ENCODE results near the gene PTPRF. TPM values are rescaled to one million over a fixed set of nuclear protein-coding genes. Genes with fewer than 3 reads are reported as not detected.

PTPRF gene
- total and polyA plus RNA-seq, 4 experiments from 2014 or later = not detected

DNA sequence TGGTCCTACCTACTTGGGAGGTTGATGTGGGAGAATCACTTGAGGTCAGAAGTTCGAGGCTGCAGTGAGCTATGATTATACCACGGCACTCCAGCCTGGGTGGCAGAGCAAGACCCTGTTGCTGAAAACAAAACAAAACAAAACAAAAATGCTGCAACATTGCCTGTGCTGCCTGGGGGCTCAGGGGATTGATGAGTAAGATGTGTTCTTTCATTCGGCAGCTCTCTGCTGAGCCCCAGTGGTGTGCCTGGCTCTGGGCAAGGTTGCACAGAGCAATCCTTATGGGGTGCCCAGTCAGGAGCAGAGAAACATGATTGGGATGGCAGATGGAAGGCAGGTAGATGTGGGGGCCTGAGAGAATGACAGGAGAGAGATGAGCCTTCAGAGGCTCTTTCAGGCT is 90.7 kb downstream of the PTPRF start:
- Histone ChIP-seq H3K4me3 (ENCODE audit: low read length in 2 of 2) (no peak overlapping the region), H3K27me3 (ENCODE audit: insufficient read depth, low read length) (no peaks in the 10 kb centered on the region), H3K36me3 (ENCODE audit: insufficient read depth, low read length) (no peaks in the 10 kb centered on the region), H3K9me3 (ENCODE audit: control insufficient read depth in 1 of 2, low read length in 2 of 2) (no peaks in the 10 kb centered on the region), H3K27ac (ENCODE audit: low read depth, low read length) (no peak overlapping the region), H3K4me1 (ENCODE audit: insufficient read depth, low read length) (no peaks in the 10 kb centered on the region)
- Mint-ChIP-seq H3K27me3 (no peaks in the 10 kb centered on the region), H3K4me1 (no peaks in the 10 kb centered on the region), H3K9me3 (no peaks in the 10 kb centered on the region), H3K4me3 (no peak overlapping the region), H3K36me3 (no peaks in the 10 kb centered on the region), H3K27ac (no peak overlapping the region)
- ChIA-PET CTCF (ENCODE audit: partially characterized antibody) (no interaction called here), POLR2A (ENCODE audit: partially characterized antibody) (no interaction called here)
- no peak for DNase-seq
- intact Hi-C loops (cut with micrococcal nuclease) = no loop called here

DNA sequence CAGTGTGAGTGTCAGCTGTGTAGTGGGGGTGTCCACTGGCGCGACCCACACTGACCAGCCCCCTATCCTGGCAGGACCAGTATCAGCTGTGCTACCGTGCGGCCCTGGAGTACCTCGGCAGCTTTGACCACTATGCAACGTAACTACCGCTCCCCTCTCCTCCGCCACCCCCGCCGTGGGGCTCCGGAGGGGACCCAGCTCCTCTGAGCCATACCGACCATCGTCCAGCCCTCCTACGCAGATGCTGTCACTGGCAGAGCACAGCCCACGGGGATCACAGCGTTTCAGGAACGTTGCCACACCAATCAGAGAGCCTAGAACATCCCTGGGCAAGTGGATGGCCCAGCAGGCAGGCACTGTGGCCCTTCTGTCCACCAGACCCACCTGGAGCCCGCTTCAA is 91.2 kb downstream of the PTPRF start:
- Mint-ChIP-seq H3K27me3 (peaks cover 0 to 2% of the 10 kb centered on the region in 2 donors), H3K4me1 (no peaks in the 10 kb centered on the region), H3K9me3 (no peaks in the 10 kb centered on the region), H3K4me3 (no peak overlapping the region), H3K27ac (no peak overlapping the region), H3K36me3 (no peaks in the 10 kb centered on the region)
- H3K27me3 ChIP-seq (ENCODE audit: insufficient read depth, low read length) = no peaks in the 10 kb centered on the region
- intact Hi-C loops (cut with micrococcal nuclease) = no loop called here
- H3K27ac ChIP-seq (ENCODE audit: low read depth, low read length) = no peak overlapping the region
- H3K4me3 ChIP-seq (ENCODE audit: low read length in 2 of 2) = no peak overlapping the region
- ChIA-PET POLR2A (ENCODE audit: partially characterized antibody) (no interaction called here), CTCF (ENCODE audit: partially characterized antibody) (no interaction called here)
- no peaks in the 10 kb centered on the region for H3K36me3 ChIP-seq (ENCODE audit: insufficient read depth, low read length)
- H3K9me3 ChIP-seq (ENCODE audit: control insufficient read depth in 1 of 2, low read length in 2 of 2) = no peaks in the 10 kb centered on the region
- DNase-seq = no peak
- H3K4me1 ChIP-seq (ENCODE audit: insufficient read depth, low read length) = no peaks in the 10 kb centered on the region

- POLR2A ChIA-PET (ENCODE audit: partially characterized antibody) = no interaction called here
- Histone ChIP-seq H3K36me3 (ENCODE audit: insufficient read depth, low read length) (no peaks in the 10 kb centered on the region), H3K27ac (ENCODE audit: low read depth, low read length) (no peak overlapping the region), H3K4me3 (ENCODE audit: low read length in 2 of 2) (no peak overlapping the region), H3K4me1 (ENCODE audit: insufficient read depth, low read length) (no peaks in the 10 kb centered on the region), H3K27me3 (ENCODE audit: insufficient read depth, low read length) (no peaks in the 10 kb centered on the region), H3K9me3 (ENCODE audit: control insufficient read depth in 1 of 2, low read length in 2 of 2) (no peaks in the 10 kb centered on the region)
- DNase-seq = no peak
- no peak overlapping the region for H3K27ac Mint-ChIP-seq
- CTCF ChIA-PET (ENCODE audit: partially characterized antibody) = no interaction called here
- no peak overlapping the region for H3K4me3 Mint-ChIP-seq
- intact Hi-C loops (cut with micrococcal nuclease) = no loop called here
- H3K36me3 Mint-ChIP-seq = no peaks in the 10 kb centered on the region
- no peaks in the 10 kb centered on the region for H3K4me1 Mint-ChIP-seq
- H3K27me3 Mint-ChIP-seq = peaks cover 0 to 3% of the 10 kb centered on the region in 2 donors
- H3K9me3 Mint-ChIP-seq = no peaks in the 10 kb centered on the region
Observed at GRCh38 chr1:43622471-43622870, 91.8 kb downstream of the PTPRF start.

DNA sequence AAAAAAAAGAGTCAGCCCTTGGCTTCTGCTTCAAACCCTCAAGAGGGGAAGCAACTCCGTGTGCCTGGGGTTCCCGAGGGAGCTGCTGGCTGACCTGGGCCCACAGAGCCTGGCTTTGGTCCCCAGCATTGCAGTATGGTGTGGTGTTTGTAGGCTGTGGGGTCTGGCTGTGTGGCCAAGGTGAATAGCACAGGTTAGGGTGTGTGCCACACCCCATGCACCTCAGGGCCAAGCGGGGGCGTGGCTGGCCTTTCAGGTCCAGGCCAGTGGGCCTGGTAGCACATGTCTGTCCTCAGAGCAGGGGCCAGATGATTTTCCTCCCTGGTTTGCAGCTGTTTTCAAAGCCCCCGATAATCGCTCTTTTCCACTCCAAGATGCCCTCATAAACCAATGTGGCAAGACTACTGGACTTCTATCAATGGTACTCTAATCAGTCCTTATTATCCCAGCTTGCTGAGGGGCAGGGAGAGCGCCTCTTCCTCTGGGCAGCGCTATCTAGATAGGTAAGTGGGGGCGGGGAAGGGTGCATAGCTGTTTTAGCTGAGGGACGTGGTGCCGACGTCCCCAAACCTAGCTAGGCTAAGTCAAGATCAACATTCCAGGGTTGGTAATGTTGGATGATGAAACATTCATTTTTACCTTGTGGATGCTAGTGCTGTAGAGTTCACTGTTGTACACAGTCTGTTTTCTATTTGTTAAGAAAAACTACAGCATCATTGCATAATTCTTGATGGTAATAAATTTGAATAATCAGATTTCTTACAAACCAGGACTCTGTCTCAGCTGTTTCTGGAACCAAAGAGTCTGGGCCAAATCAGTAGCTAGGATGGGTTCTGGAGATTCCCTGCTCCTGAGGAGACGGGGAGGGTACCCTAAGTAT is 92.5 kb downstream of the PTPRF start:
- no peaks in the 10 kb centered on the region for H3K4me1 Mint-ChIP-seq
- no peak overlapping the region for H3K27ac Mint-ChIP-seq
- ChIA-PET CTCF (ENCODE audit: partially characterized antibody) (no interaction called here), POLR2A (ENCODE audit: partially characterized antibody) (no interaction called here)
- H3K4me1 ChIP-seq (ENCODE audit: insufficient read depth, low read length) = no peaks in the 10 kb centered on the region
- peaks cover 0 to 3% of the 10 kb centered on the region in 2 donors for H3K27me3 Mint-ChIP-seq
- DNase-seq = no peak
- H3K9me3 Mint-ChIP-seq = no peaks in the 10 kb centered on the region
- H3K9me3 ChIP-seq (ENCODE audit: control insufficient read depth in 1 of 2, low read length in 2 of 2) = no peaks in the 10 kb centered on the region
- intact Hi-C loops (cut with micrococcal nuclease) = no loop called here
- H3K36me3 Mint-ChIP-seq = no peaks in the 10 kb centered on the region
- H3K4me3 Mint-ChIP-seq = no peak overlapping the region
- no peaks in the 10 kb centered on the region for H3K27me3 ChIP-seq (ENCODE audit: insufficient read depth, low read length)
- no peaks in the 10 kb centered on the region for H3K36me3 ChIP-seq (ENCODE audit: insufficient read depth, low read length)
- H3K27ac ChIP-seq (ENCODE audit: low read depth, low read length) = no peak overlapping the region
- H3K4me3 ChIP-seq (ENCODE audit: low read length in 2 of 2) = no peak overlapping the region

DNA sequence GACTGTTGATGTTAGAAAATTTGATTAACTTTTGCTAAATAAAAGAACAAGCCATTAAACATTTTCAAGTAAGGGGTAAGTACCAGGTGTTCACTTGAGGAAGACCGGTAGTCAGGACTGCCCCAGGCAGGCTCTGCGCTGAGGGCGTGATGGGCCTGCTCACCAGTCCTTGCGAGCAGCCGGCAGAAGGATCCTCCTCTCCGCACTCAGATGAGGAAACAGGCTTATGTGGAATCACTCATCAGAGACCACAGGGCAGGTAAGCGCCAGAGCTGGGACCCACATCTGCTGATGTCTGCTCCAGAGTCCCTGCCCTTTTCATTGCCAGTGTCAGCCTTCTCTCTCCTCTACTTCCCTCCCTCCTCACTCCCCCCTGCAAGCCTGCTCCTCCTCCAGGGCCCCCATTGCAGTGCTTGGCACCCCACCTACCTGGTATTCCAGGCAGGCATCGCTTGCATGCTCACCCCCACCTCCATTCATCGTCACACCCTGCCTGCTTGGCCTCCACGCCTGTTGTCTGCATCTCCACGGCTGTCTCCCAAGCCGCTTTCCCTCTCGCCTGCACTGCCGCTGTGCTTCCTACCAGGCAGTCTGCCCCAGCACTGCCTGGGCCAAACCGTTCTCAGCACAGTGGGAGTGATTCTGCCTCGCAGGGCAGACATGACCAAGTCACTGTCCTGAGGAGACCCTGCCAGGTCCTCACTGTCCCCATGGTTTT is 94.5 kb downstream of the PTPRF start:
- intact Hi-C loops (cut with micrococcal nuclease) = no loop called here
- POLR2A ChIA-PET (ENCODE audit: partially characterized antibody) = no interaction called here
- no peak overlapping the region for H3K4me3 ChIP-seq (ENCODE audit: low read length in 2 of 2)
- H3K36me3 Mint-ChIP-seq = no peaks in the 10 kb centered on the region
- CTCF ChIA-PET (ENCODE audit: partially characterized antibody) = no interaction called here
- no peaks in the 10 kb centered on the region for H3K36me3 ChIP-seq (ENCODE audit: insufficient read depth, low read length)
- no peaks in the 10 kb centered on the region for H3K9me3 ChIP-seq (ENCODE audit: control insufficient read depth in 1 of 2, low read length in 2 of 2)
- H3K4me1 Mint-ChIP-seq = no peaks in the 10 kb centered on the region
- no peak overlapping the region for H3K4me3 Mint-ChIP-seq
- no peak overlapping the region for H3K27ac ChIP-seq (ENCODE audit: low read depth, low read length)
- no peak overlapping the region for H3K27ac Mint-ChIP-seq
- H3K4me1 ChIP-seq (ENCODE audit: insufficient read depth, low read length) = no peaks in the 10 kb centered on the region
- H3K9me3 Mint-ChIP-seq = no peaks in the 10 kb centered on the region
- no peak for DNase-seq
- no peaks in the 10 kb centered on the region for H3K27me3 ChIP-seq (ENCODE audit: insufficient read depth, low read length)
- H3K27me3 Mint-ChIP-seq = peaks cover 2 to 3% of the 10 kb centered on the region in 2 donors

DNA sequence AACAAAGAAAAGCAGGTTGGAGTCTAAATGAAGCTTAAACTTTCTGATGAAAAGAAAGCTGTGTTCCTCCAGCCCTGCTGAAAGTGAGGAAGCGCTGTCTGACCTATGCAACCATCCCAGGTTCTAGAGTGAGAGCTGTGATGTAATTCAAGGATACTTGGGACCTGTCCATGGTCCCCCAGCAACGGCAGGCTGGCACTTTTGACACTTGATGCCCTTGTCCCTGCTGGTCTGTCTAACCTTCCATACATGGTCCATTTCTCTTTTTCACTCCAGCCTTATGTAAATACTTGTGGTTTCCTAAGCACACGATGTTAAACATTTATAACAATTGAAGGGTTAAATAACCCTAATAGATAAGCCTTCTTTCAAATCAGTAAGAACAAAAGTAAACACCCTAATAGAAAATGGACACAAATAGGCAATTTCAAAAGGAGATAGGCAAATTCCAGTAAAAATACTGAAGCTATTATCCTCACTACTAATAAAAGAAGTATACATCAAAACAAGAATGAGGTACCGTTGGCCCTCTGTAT is 101.5 kb downstream of the PTPRF start:
- Mint-ChIP-seq H3K27ac (no peak overlapping the region), H3K9me3 (no peaks in the 10 kb centered on the region), H3K36me3 (no peaks in the 10 kb centered on the region), H3K27me3 (peaks cover 2 to 3% of the 10 kb centered on the region in 2 donors), H3K4me3 (no peak overlapping the region), H3K4me1 (no peaks in the 10 kb centered on the region)
- no peaks in the 10 kb centered on the region for H3K9me3 ChIP-seq (ENCODE audit: control insufficient read depth in 1 of 2, low read length in 2 of 2)
- H3K4me3 ChIP-seq (ENCODE audit: low read length in 2 of 2) = no peak overlapping the region
- CTCF ChIA-PET (ENCODE audit: partially characterized antibody) = no interaction called here
- no peaks in the 10 kb centered on the region for H3K4me1 ChIP-seq (ENCODE audit: insufficient read depth, low read length)
- POLR2A ChIA-PET (ENCODE audit: partially characterized antibody) = no interaction called here
- no peak for DNase-seq
- intact Hi-C loops (cut with micrococcal nuclease) = no loop called here
- no peak overlapping the region for H3K27ac ChIP-seq (ENCODE audit: low read depth, low read length)
- no peaks in the 10 kb centered on the region for H3K27me3 ChIP-seq (ENCODE audit: insufficient read depth, low read length)
- H3K36me3 ChIP-seq (ENCODE audit: insufficient read depth, low read length) = no peaks in the 10 kb centered on the region

GRCh38 chr1:43634721-43635120 is 104.0 kb downstream of the PTPRF start:
- Mint-ChIP-seq H3K36me3 (no peaks in the 10 kb centered on the region), H3K27me3 (peaks cover 2 to 3% of the 10 kb centered on the region in 2 donors), H3K9me3 (no peaks in the 10 kb centered on the region), H3K4me3 (no peak overlapping the region), H3K27ac (no peak overlapping the region), H3K4me1 (no peaks in the 10 kb centered on the region)
- Histone ChIP-seq H3K9me3 (ENCODE audit: control insufficient read depth in 1 of 2, low read length in 2 of 2) (no peaks in the 10 kb centered on the region), H3K4me1 (ENCODE audit: insufficient read depth, low read length) (no peaks in the 10 kb centered on the region), H3K27me3 (ENCODE audit: insufficient read depth, low read length) (no peaks in the 10 kb centered on the region), H3K36me3 (ENCODE audit: insufficient read depth, low read length) (no peaks in the 10 kb centered on the region), H3K27ac (ENCODE audit: low read depth, low read length) (no peak overlapping the region), H3K4me3 (ENCODE audit: low read length in 2 of 2) (no peak overlapping the region)
- intact Hi-C loops (cut with micrococcal nuclease) = no loop called here
- ChIA-PET POLR2A (ENCODE audit: partially characterized antibody) (interaction anchor here (1.8 kb wide), 1 partner anchor 16 kb away, joined by 6 read pairs; the partner anchor contains the start of gene KDM4A), CTCF (ENCODE audit: partially characterized antibody) (no interaction called here)
- no peak for DNase-seq

Data from CD4-positive, alpha-beta memory T cell (primary cell).